NB4 (cell line): ENCODE results near the gene PTMA.

Experiments used
- DNase-seq: peaks from one replicate; pipeline ENCODE4 v3.0.0; 2010; ENCODE audit warnings: low read depth
- H3K4me3 ChIP-seq: one replicate; pipeline ENCODE4 v1.5.1; 2011; ENCODE audit warnings: mild to moderate bottlenecking, low read depth, low read length, moderate library complexity
- CTCF ChIP-seq: IDR thresholded peaks from one replicate; pipeline ENCODE4 v1.5.1; 2012; ENCODE audit warnings: low read depth, low read length
- MYC ChIP-seq: IDR thresholded peaks from 2 replicates; pipeline ENCODE4 v1.6.1; 2011; ENCODE audit warnings: low read depth, low read length
- POLR2A ChIP-seq: IDR thresholded peaks from 2 replicates; pipeline ENCODE4 v1.6.1; 2011; ENCODE audit warnings: mild to moderate bottlenecking; ENCODE audit not compliant: insufficient read length; ENCODE audit errors: extremely low read depth
- TF ChIP-seq, protein P1 (sequence below): IDR thresholded peaks from 2 replicates; pipeline ENCODE4 v1.6.1; 2011; ENCODE audit warnings: low read depth, low read length

Gene PTMA

GRCh38 chr2:231676243-231676642 lies 32.1 kb upstream of the PTMA start:
- TF ChIP-seq POLR2A (no peak), CTCF (no peak), MYC (no peak)
- TF ChIP-seq, protein P1, sequence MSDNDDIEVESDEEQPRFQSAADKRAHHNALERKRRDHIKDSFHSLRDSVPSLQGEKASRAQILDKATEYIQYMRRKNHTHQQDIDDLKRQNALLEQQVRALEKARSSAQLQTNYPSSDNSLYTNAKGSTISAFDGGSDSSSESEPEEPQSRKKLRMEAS = no peak
- H3K4me3 ChIP-seq = no peak overlapping the region
- no peak for DNase-seq

- peak; percentile 91 for DNase-seq
- TF ChIP-seq CTCF = peak; percentile 94
- no peak for TF ChIP-seq POLR2A
- TF ChIP-seq, protein P1 = no peak
- peak; percentile 50; the same call in 1 of the 2 replicates for TF ChIP-seq MYC
- H3K4me3 ChIP-seq = no peak overlapping the region
Measured at GRCh38 chr2:231677632-231678104, 30.7 kb upstream of the PTMA start.

DNA sequence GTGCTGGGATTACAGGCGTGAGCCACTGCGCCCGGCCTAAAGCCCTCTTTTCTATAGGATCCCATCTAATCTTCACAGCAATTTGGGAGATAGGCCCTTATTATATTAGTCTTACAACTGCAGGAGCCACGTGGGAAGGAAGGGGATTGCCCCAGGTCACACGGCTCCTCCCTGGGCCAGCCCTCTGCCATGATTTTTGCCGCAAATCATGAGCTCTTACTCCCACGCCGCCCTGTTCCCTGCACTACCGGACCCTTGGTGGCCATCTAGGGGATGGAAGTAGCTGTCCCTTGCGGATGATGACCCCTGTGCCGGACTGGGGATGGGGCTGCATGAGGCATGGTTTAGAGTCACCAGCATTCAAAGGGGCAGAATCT lies 28.4 kb upstream of the PTMA start:
- peak; percentile 7 for DNase-seq
- H3K4me3 ChIP-seq = no peak overlapping the region
- TF ChIP-seq CTCF (no peak), POLR2A (no peak)
- TF ChIP-seq, protein P1 = no peak

- TF ChIP-seq CTCF (no peak), MYC (no peak), POLR2A (no peak)
- TF ChIP-seq, protein P1 = no peak
- DNase-seq = no peak
Measured at GRCh38 chr2:231680285-231680991, 27.9 kb upstream of the PTMA start.

GRCh38 chr2:231680992-231681852 lies 27.1 kb upstream of the PTMA start:
- H3K4me3 ChIP-seq = peak overlapping the region; percentile 40
- TF ChIP-seq, protein P1 = peak; percentile 51
- TF ChIP-seq CTCF (no peak), MYC (peak; percentile 62), POLR2A (peak; percentile 72)
- DNase-seq = peak; percentile 88

More at GRCh38 chr2:231680285-231680991, 27.9 kb upstream of the PTMA start:
- H3K4me3 ChIP-seq = peak overlapping the region; percentile 28
